ENCODE results near the gene APP. TPM values are rescaled to one million over a fixed set of nuclear protein-coding genes. Genes with fewer than 3 reads are reported as not detected.

Gene APP
- total RNA-seq, 2 donors from 2014 or later, result 460 to 557 TPM

GRCh38 chr21:25953659-25954058, 216.9 kb downstream of the APP start:
- TF ChIP-seq CTCF (conservative IDR thresholded peaks at IDR 0.05), result no peak
- no peak overlapping the region for H3K27ac Mint-ChIP-seq
- H3K27ac ChIP-seq (ENCODE audit: low read depth, low read length), result no peak overlapping the region
- WGBS, 2 experiments (ENCODE audit: insufficient coverage in 1 of 2, insufficient read length in 1 of 2), result 100% methylated on average over 2 of the region's 2 CpGs; no CpG with 5 or more reads in 1 of the 2 experiments
- no peaks in the 10 kb centered on the region for H3K27me3 ChIP-seq (ENCODE audit: control insufficient read depth, insufficient read depth, low read length, poor library complexity, severe bottlenecking)
- peaks cover 74% of the 10 kb centered on the region for H3K36me3 Mint-ChIP-seq (ENCODE audit: low read depth)
- no peak overlapping the region for H3K4me3 Mint-ChIP-seq
- H3K4me3 ChIP-seq (ENCODE audit: low read length), result no peak overlapping the region
- DNase-seq, result no peak
- no peak overlapping the region for H3K9ac ChIP-seq (ENCODE audit: extremely low read depth, low read length, poor library complexity, severe bottlenecking)
- peaks cover 72% of the 10 kb centered on the region for H3K36me3 ChIP-seq (ENCODE audit: control insufficient read depth, insufficient read depth, low read length)
- no peaks in the 10 kb centered on the region for H3K4me1 ChIP-seq (ENCODE audit: control insufficient read depth, insufficient read depth, low read length)
- no peaks in the 10 kb centered on the region for H3K9me3 Mint-ChIP-seq
- H3K9me3 ChIP-seq (ENCODE audit: control insufficient read depth, low read length), result no peaks in the 10 kb centered on the region
- H3K27me3 Mint-ChIP-seq (ENCODE audit: insufficient read depth), result no peaks in the 10 kb centered on the region
- peaks cover 15% of the 10 kb centered on the region for H3K4me1 Mint-ChIP-seq

- 97 to 100% methylated on average over 1 to 3 of the region's 3 CpGs for WGBS, 2 experiments (ENCODE audit: insufficient coverage in 1 of 2, insufficient read length in 1 of 2)
- no peaks in the 10 kb centered on the region for H3K9me3 ChIP-seq (ENCODE audit: control insufficient read depth, low read length)
- peaks cover 74% of the 10 kb centered on the region for H3K36me3 Mint-ChIP-seq (ENCODE audit: low read depth)
- DNase-seq, result no peak
- H3K27ac ChIP-seq (ENCODE audit: low read depth, low read length), result no peak overlapping the region
- no peak overlapping the region for H3K4me3 Mint-ChIP-seq
- peak overlapping the region; percentile 61 for H3K27ac Mint-ChIP-seq
- H3K4me1 Mint-ChIP-seq, result peaks cover 18% of the 10 kb centered on the region
- peaks cover 74% of the 10 kb centered on the region for H3K36me3 ChIP-seq (ENCODE audit: control insufficient read depth, insufficient read depth, low read length)
- no peak overlapping the region for H3K4me3 ChIP-seq (ENCODE audit: low read length)
- H3K4me1 ChIP-seq (ENCODE audit: control insufficient read depth, insufficient read depth, low read length), result no peaks in the 10 kb centered on the region
- no peaks in the 10 kb centered on the region for H3K27me3 Mint-ChIP-seq (ENCODE audit: insufficient read depth)
- no peak for TF ChIP-seq CTCF (conservative IDR thresholded peaks at IDR 0.05)
- H3K9me3 Mint-ChIP-seq, result no peaks in the 10 kb centered on the region
- H3K27me3 ChIP-seq (ENCODE audit: control insufficient read depth, insufficient read depth, low read length, poor library complexity, severe bottlenecking), result no peaks in the 10 kb centered on the region
- H3K9ac ChIP-seq (ENCODE audit: extremely low read depth, low read length, poor library complexity, severe bottlenecking), result no peak overlapping the region
Measured at GRCh38 chr21:25953196-25953595, 217.4 kb downstream of the APP start.

GRCh38 chr21:25952306-25952705, 218.3 kb downstream of the APP start:
- Mint-ChIP-seq H3K4me3 (no peak overlapping the region), H3K9me3 (no peaks in the 10 kb centered on the region), H3K36me3 (ENCODE audit: low read depth) (peaks cover 70% of the 10 kb centered on the region), H3K27me3 (ENCODE audit: insufficient read depth) (no peaks in the 10 kb centered on the region), H3K27ac (no peak overlapping the region), H3K4me1 (peaks cover 19% of the 10 kb centered on the region)
- H3K27ac ChIP-seq (ENCODE audit: low read depth, low read length), result no peak overlapping the region
- DNase-seq, result no peak
- TF ChIP-seq CTCF (conservative IDR thresholded peaks at IDR 0.05), result no peak
- no peak overlapping the region for H3K4me3 ChIP-seq (ENCODE audit: low read length)
- WGBS, 2 experiments (ENCODE audit: insufficient coverage in 1 of 2, insufficient read length in 1 of 2), result 92% methylated on average over 1 of the region's 1 CpG; no CpG with 5 or more reads in 1 of the 2 experiments
- no peaks in the 10 kb centered on the region for H3K4me1 ChIP-seq (ENCODE audit: control insufficient read depth, insufficient read depth, low read length)
- H3K9ac ChIP-seq (ENCODE audit: extremely low read depth, low read length, poor library complexity, severe bottlenecking), result no peak overlapping the region
- no peaks in the 10 kb centered on the region for H3K27me3 ChIP-seq (ENCODE audit: control insufficient read depth, insufficient read depth, low read length, poor library complexity, severe bottlenecking)
- H3K9me3 ChIP-seq (ENCODE audit: control insufficient read depth, low read length), result peaks cover under 1% of the 10 kb centered on the region
- peaks cover 76% of the 10 kb centered on the region for H3K36me3 ChIP-seq (ENCODE audit: control insufficient read depth, insufficient read depth, low read length)

All from endodermal cell (in vitro differentiated cells).